Fibroblast of skin of right biceps (primary cell): ENCODE data around the gene OR2T29.
"Not testable (repeated sequence)": the region's sequence is repeated elsewhere in the genome, so short reads cannot be mapped to it uniquely, and the experiment has no call there.

Experiments used
- DNase-seq: peaks from one replicate; pipeline ENCODE4 v3.0.0-alpha.2; 2013

The OR2T29 gene

GRCh38 chr1:248507773-248508172 is 54.8 kb downstream of the OR2T29 start, which contains the start of gene OR2G6:
OR2G6 (plus strand) TSS chr1:248508073; CDS start chr1:248521647, 13,574 bp downstream.
- not testable (repeated sequence) for DNase-seq
